ENCODE measurements around the gene DCC.

Gene DCC

GRCh38 chr18:52577795-52578194 lies 237.8 kb downstream of the DCC start:
- DNase-seq = no peak

GRCh38 chr18:52582061-52582460 lies 242.1 kb downstream of the DCC start:
- intact Hi-C loops (cut with DNase I; ENCODE audit: low total_unique reads) = no loop called here

More at GRCh38 chr18:52577795-52578194, 237.8 kb downstream of the DCC start:
- TF ChIP-seq CTCF (IDR thresholded peaks at IDR 0.05) = no peak
- intact Hi-C loops (cut with DNase I; ENCODE audit: low total_unique reads) = no loop called here
- Histone ChIP-seq H3K4me1 (no peaks in the 10 kb centered on the region), H3K27me3 (no peaks in the 10 kb centered on the region), H3K27ac (no peak overlapping the region), H3K36me3 (no peaks in the 10 kb centered on the region), H3K4me3 (no peak overlapping the region), H3K9me3 (no peaks in the 10 kb centered on the region)

GRCh38 chr18:52582516-52582915 lies 242.5 kb downstream of the DCC start:
- Histone ChIP-seq H3K4me1 (no peaks in the 10 kb centered on the region), H3K27me3 (no peaks in the 10 kb centered on the region)
- TF ChIP-seq CTCF (IDR thresholded peaks at IDR 0.05) = no peak

More at GRCh38 chr18:52582061-52582460, 242.1 kb downstream of the DCC start:
- no peak overlapping the region for H3K4me3 ChIP-seq
- H3K4me1 ChIP-seq = no peaks in the 10 kb centered on the region
- no peak for DNase-seq
- no peaks in the 10 kb centered on the region for H3K9me3 ChIP-seq
- no peak for TF ChIP-seq CTCF (IDR thresholded peaks at IDR 0.05)
- H3K27ac ChIP-seq = no peak overlapping the region
- no peaks in the 10 kb centered on the region for H3K27me3 ChIP-seq
- H3K36me3 ChIP-seq = no peaks in the 10 kb centered on the region

GRCh38 chr18:52588931-52589330 lies 248.9 kb downstream of the DCC start:
- TF ChIP-seq CTCF (IDR thresholded peaks at IDR 0.05) = no peak
- H3K4me3 ChIP-seq = no peak overlapping the region
- intact Hi-C loops (cut with DNase I; ENCODE audit: low total_unique reads) = no loop called here
- H3K9me3 ChIP-seq = no peaks in the 10 kb centered on the region
- H3K27me3 ChIP-seq = no peaks in the 10 kb centered on the region
- H3K36me3 ChIP-seq = no peaks in the 10 kb centered on the region
- H3K4me1 ChIP-seq = no peaks in the 10 kb centered on the region
- no peak for DNase-seq
- no peak overlapping the region for H3K27ac ChIP-seq

More at GRCh38 chr18:52582516-52582915, 242.5 kb downstream of the DCC start:
- intact Hi-C loops (cut with DNase I; ENCODE audit: low total_unique reads) = no loop called here
- no peak for DNase-seq
- Histone ChIP-seq H3K36me3 (no peaks in the 10 kb centered on the region), H3K4me3 (no peak overlapping the region), H3K9me3 (no peaks in the 10 kb centered on the region), H3K27ac (no peak overlapping the region)

GRCh38 chr18:52596748-52597435 lies 256.9 kb downstream of the DCC start:
- no peak for DNase-seq
- no peaks in the 10 kb centered on the region for H3K4me1 ChIP-seq
- intact Hi-C loops (cut with DNase I; ENCODE audit: low total_unique reads) = no loop called here
- H3K4me3 ChIP-seq = no peak overlapping the region
- H3K36me3 ChIP-seq = no peaks in the 10 kb centered on the region
- no peaks in the 10 kb centered on the region for H3K9me3 ChIP-seq
- no peak for TF ChIP-seq CTCF (IDR thresholded peaks at IDR 0.05)
- H3K27me3 ChIP-seq = no peaks in the 10 kb centered on the region
- H3K27ac ChIP-seq = no peak overlapping the region

Measured in tibial artery (tissue), 4 donors.